HUES64 (cell line): ENCODE data around the gene GPRC5B.
A peak's percentile ranks its signal among the peaks of the same experiment; 100 is the strongest.

Experiments used
- H3K27ac ChIP-seq: 2 replicates; pipeline ENCODE4 v1.7.0; 2013; ENCODE audit warnings: low read depth, low read length, inconsistent platforms
- H3K27me3 ChIP-seq: 2 replicates; pipeline ENCODE4 v1.6.1; 2013; ENCODE audit warnings: mild to moderate bottlenecking, low read length; ENCODE audit not compliant: insufficient read depth
- H3K36me3 ChIP-seq: 2 replicates; pipeline ENCODE4 v1.6.1; 2013; ENCODE audit warnings: mild to moderate bottlenecking, low read length; ENCODE audit not compliant: insufficient read depth
- H3K4me1 ChIP-seq: 2 replicates; pipeline ENCODE4 v1.6.1; 2013; ENCODE audit warnings: mild to moderate bottlenecking, low read length, moderate library complexity; ENCODE audit not compliant: insufficient read depth
- H3K4me3 ChIP-seq: 2 replicates; pipeline ENCODE4 v1.5.1; 2013; ENCODE audit warnings: mild to moderate bottlenecking, low read length, moderate library complexity
- H3K9ac ChIP-seq: 2 replicates; pipeline ENCODE4 v1.6.1; 2013; ENCODE audit warnings: mild to moderate bottlenecking, low read depth, low read length
- H3K9me3 ChIP-seq: 2 replicates; pipeline ENCODE4 v1.6.1; 2013; ENCODE audit warnings: low read depth, low read length; ENCODE audit not compliant: insufficient read depth
- WGBS: fragments of 150-250, 120-280 bp; methylation state at CpG from one replicate; pipeline ENCODE4 v1.1.7; 2013; ENCODE audit warnings: missing lambda C conversion rate; 5-methylcytosine and 5-hydroxymethylcytosine counted together

GPRC5B gene

DNA sequence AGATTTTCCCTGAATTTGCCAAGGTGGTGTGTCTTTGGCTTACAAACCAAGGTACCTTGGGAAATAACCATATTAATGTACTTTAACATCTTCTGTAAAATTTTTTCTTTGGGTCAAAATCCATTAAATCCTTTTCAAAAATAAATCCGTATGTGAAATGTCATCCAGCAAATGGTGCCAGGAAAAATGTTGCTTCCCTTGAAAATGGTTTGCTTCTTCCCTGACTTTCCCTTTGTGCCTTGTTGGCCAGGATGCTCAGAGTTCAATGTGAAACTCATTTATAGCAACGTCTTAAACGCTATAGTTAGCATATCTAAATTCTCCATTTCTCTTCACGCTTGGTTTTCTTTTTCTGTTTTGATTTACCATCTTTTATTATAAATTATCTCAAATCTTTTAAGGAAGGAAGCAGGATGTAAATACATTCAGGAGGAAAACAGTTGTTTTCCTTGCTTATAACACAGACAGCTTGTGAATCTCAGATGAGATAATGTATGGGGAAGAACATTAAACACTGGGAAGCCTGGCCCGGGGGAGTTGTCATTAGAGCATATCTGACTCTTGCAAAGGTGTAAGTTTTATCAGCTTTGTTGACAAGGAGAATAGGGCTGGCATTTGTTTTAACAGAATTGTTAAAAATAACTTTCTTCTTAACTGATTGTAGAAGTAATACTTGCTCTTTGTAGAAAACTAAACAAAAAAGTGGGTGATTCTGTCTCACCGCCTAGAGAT lies 42.1 kb downstream of the GPRC5B start:
- no peaks in the 10 kb centered on the region for H3K27me3 ChIP-seq
- H3K27ac ChIP-seq: no peak overlapping the region
- no peak overlapping the region for H3K9ac ChIP-seq
- H3K4me3 ChIP-seq: no peak overlapping the region
- peaks cover 11% of the 10 kb centered on the region for H3K4me1 ChIP-seq
- no peaks in the 10 kb centered on the region for H3K36me3 ChIP-seq
- no peaks in the 10 kb centered on the region for H3K9me3 ChIP-seq
- 90% methylated on average over 5 of the region's 6 CpGs for WGBS

GRCh38 chr16:19841184-19841583 lies 43.5 kb downstream of the GPRC5B start:
- H3K4me3 ChIP-seq: no peak overlapping the region
- H3K27ac ChIP-seq: no peak overlapping the region
- H3K27me3 ChIP-seq: no peaks in the 10 kb centered on the region
- no peak overlapping the region for H3K9ac ChIP-seq
- no peaks in the 10 kb centered on the region for H3K36me3 ChIP-seq
- peaks cover 15% of the 10 kb centered on the region for H3K4me1 ChIP-seq
- 87% methylated on average over 3 of the region's 3 CpGs for WGBS
- no peaks in the 10 kb centered on the region for H3K9me3 ChIP-seq

GRCh38 chr16:19840524-19841110 lies 44.0 kb downstream of the GPRC5B start:
- no peak overlapping the region for H3K4me3 ChIP-seq
- no peaks in the 10 kb centered on the region for H3K27me3 ChIP-seq
- no peak overlapping the region for H3K9ac ChIP-seq
- H3K27ac ChIP-seq: no peak overlapping the region
- H3K4me1 ChIP-seq: peaks cover 15% of the 10 kb centered on the region
- WGBS: 90% methylated on average over 3 of the region's 3 CpGs
- no peaks in the 10 kb centered on the region for H3K9me3 ChIP-seq
- no peaks in the 10 kb centered on the region for H3K36me3 ChIP-seq

DNA sequence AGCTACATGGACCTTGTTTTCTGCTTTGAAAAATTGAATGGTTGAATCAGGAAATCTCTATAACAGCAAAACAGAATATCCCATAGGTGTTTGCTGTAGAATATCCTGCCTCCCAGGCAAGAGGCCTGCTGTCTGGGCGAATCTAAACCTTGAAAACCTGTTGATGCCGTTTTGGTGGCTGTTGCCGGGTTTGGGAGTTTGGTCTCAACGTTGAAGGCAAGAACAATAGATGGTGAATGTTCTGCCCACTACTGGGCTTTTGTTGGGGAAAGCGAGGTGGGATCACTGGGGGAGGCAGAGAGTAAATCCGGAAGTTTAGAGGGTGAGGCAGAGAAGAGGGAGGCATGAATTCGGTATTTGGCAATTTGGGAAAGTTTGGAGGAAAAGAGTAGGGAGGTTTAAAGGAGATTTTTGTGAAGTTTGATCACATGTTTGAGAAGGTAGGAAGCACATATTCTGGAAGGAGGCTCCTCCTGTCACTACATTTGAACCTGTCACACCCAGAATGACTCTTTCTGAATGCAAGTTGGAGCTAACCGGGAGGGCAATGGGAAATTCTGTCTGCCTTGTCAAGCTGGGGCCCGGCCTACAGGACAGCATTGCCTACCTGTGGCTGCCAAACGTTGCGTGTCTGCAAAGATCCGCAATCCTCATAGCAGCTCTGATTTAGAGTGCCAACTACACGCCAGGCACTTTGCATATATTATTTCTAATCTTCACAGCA lies 46.5 kb downstream of the GPRC5B start:
- Histone ChIP-seq H3K27ac (peak overlapping the region; percentile 64), H3K9ac (no peak overlapping the region; the same call in 1 of the 2 replicates), H3K27me3 (no peaks in the 10 kb centered on the region), H3K4me1 (peaks cover 15% of the 10 kb centered on the region), H3K9me3 (no peaks in the 10 kb centered on the region), H3K36me3 (no peaks in the 10 kb centered on the region), H3K4me3 (no peak overlapping the region)
- 42% methylated on average over 13 of the region's 13 CpGs for WGBS

DNA sequence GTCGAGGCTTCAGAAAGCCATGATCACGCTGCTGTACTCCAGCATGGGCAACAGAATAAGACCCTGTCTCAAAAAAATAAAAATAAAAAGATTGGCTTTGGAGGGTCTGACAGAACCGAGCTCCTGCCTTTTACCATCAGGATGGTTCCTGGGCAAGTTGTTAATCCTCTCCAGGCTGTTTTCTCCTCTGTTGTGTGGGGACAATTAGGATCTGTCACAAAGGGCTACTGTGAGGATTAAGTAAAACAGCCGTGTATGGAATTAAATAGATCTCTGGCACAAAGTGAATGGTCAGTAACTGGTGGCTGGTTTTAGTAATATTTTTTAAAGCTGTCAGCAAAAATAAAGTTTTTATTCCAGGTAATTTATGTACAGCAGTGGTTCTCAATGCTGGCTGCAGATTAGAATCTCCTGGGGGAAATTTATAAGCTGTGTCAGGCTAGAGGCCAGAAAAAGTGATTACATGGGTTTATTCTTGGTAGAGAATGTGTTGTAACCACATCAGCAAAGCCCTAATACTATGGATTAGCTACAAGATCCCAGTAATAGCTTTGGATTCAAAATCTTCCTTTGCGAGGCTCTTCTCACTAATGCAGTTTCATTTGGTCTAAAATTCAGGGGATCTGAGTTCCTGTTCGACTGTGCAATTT lies 47.2 kb downstream of the GPRC5B start:
- Histone ChIP-seq H3K27me3 (no peaks in the 10 kb centered on the region), H3K36me3 (no peaks in the 10 kb centered on the region), H3K9ac (no peak overlapping the region; the same call in 1 of the 2 replicates), H3K4me1 (peaks cover 15% of the 10 kb centered on the region), H3K4me3 (no peak overlapping the region), H3K9me3 (no peaks in the 10 kb centered on the region), H3K27ac (peak overlapping the region; percentile 64)
- WGBS: 76% methylated on average over 6 of the region's 6 CpGs

GRCh38 chr16:19835968-19836421 lies 48.7 kb downstream of the GPRC5B start:
- Histone ChIP-seq H3K9me3 (no peaks in the 10 kb centered on the region), H3K4me1 (peaks cover 15% of the 10 kb centered on the region), H3K27me3 (no peaks in the 10 kb centered on the region), H3K36me3 (no peaks in the 10 kb centered on the region), H3K27ac (no peak overlapping the region), H3K4me3 (no peak overlapping the region), H3K9ac (no peak overlapping the region)

GRCh38 chr16:19835196-19835595 lies 49.5 kb downstream of the GPRC5B start:
- Histone ChIP-seq H3K27ac (no peak overlapping the region), H3K9me3 (no peaks in the 10 kb centered on the region), H3K4me1 (peaks cover 15% of the 10 kb centered on the region), H3K27me3 (no peaks in the 10 kb centered on the region), H3K4me3 (no peak overlapping the region), H3K36me3 (no peaks in the 10 kb centered on the region), H3K9ac (no peak overlapping the region)
- 100% methylated on average over 1 of the region's 3 CpGs for WGBS

- no peak overlapping the region for H3K27ac ChIP-seq
- H3K4me1 ChIP-seq: peaks cover 14% of the 10 kb centered on the region
- H3K27me3 ChIP-seq: no peaks in the 10 kb centered on the region
- no peaks in the 10 kb centered on the region for H3K9me3 ChIP-seq
- 94% methylated on average over 5 of the region's 5 CpGs for WGBS
- no peak overlapping the region for H3K4me3 ChIP-seq
- H3K36me3 ChIP-seq: no peaks in the 10 kb centered on the region
- H3K9ac ChIP-seq: no peak overlapping the region
These were observed 51.1 kb downstream of the GPRC5B start for GRCh38 chr16:19833581-19833980.

DNA sequence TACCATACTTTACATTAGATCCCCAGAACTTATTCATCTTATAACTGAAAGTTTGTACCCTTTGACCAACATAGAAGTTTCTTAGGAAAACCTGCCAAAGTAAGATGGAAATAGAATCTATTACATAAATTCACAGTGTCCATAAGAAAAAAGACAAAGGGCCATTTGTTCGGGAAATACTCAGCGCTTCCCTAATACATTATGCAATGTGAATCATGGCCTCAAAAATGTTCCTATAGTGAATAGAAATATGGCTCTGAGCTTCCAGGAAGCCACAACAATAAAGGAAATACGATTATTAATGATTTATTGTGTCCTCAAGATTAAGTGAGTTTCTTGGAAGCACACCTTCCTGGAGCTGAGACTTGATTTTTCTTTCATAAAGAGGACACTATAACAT lies 51.5 kb downstream of the GPRC5B start:
- Histone ChIP-seq H3K9me3 (no peaks in the 10 kb centered on the region), H3K4me1 (peaks cover 10% of the 10 kb centered on the region), H3K27me3 (no peaks in the 10 kb centered on the region), H3K9ac (no peak overlapping the region), H3K36me3 (no peaks in the 10 kb centered on the region), H3K27ac (no peak overlapping the region), H3K4me3 (no peak overlapping the region)
- WGBS: 100% methylated on average over 1 of the region's 3 CpGs

DNA sequence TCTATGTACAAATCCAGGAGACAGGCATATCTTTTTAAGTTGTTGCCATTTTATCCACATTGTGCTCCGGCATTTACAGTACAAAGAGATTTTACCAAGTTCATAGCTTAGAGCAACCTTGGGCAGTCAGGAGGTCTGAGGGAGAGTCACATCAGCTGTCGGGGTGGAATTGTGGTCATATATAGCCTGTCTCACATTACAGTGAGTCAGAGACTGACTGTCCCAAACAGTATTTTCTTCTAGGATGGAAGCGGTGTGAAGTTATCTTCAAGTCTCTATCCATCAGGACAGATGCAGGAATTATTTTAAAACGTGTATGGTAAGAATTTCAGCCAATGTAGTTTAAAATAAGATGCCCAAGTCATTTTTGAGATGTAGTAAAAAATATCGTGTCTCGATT lies 53.0 kb downstream of the GPRC5B start:
- Histone ChIP-seq H3K9ac (no peak overlapping the region), H3K4me1 (no peaks in the 10 kb centered on the region), H3K36me3 (no peaks in the 10 kb centered on the region), H3K27ac (no peak overlapping the region), H3K9me3 (no peaks in the 10 kb centered on the region), H3K27me3 (no peaks in the 10 kb centered on the region), H3K4me3 (no peak overlapping the region)
- WGBS: 86% methylated on average over 6 of the region's 6 CpGs
